HG03354 (cell line): ENCODE data around the gene CMTM4.
"Not testable (repeated sequence)": the region's sequence is repeated elsewhere in the genome, so short reads cannot be mapped to it uniquely, and the experiment has no call there.

Source experiments
- ATAC-seq: cut with Tn5 transposase; IDR thresholded peaks from one replicate; pipeline ENCODE4 v1.9.1; 2021; ENCODE audit warnings: mild to moderate bottlenecking; ENCODE audit not compliant: unreplicated experiment, poor library complexity, severe bottlenecking

The CMTM4 gene

GRCh38 chr16:66677836-66678235, 18.7 kb downstream of the CMTM4 start:
- no peak for ATAC-seq

- ATAC-seq = no peak
Measured at GRCh38 chr16:66677179-66677578, 19.4 kb downstream of the CMTM4 start.

- ATAC-seq = no peak
Measured at GRCh38 chr16:66676599-66676998, 19.9 kb downstream of the CMTM4 start.

- no peak for ATAC-seq
Measured at GRCh38 chr16:66673691-66674090, 22.9 kb downstream of the CMTM4 start.

- no peak for ATAC-seq
Measured at GRCh38 chr16:66670691-66671388, 25.7 kb downstream of the CMTM4 start.

- ATAC-seq = no peak
Measured at GRCh38 chr16:66668777-66669444, 27.6 kb downstream of the CMTM4 start.

- no peak for ATAC-seq
Measured at GRCh38 chr16:66667944-66668343, 28.6 kb downstream of the CMTM4 start.

GRCh38 chr16:66662445-66663194, 33.9 kb downstream of the CMTM4 start:
- ATAC-seq = no peak

GRCh38 chr16:66661671-66662346, 34.7 kb downstream of the CMTM4 start:
- not testable (repeated sequence) for ATAC-seq

- no peak for ATAC-seq
Measured at GRCh38 chr16:66661210-66661560, 35.4 kb downstream of the CMTM4 start.

GRCh38 chr16:66660422-66661209, 35.9 kb downstream of the CMTM4 start:
- ATAC-seq = no peak

- no peak for ATAC-seq
Measured at GRCh38 chr16:66658860-66659190, 37.7 kb downstream of the CMTM4 start.

- no peak for ATAC-seq
Measured at GRCh38 chr16:66658143-66658859, 38.2 kb downstream of the CMTM4 start.

GRCh38 chr16:66656547-66656946, 40.0 kb downstream of the CMTM4 start:
- ATAC-seq = no peak

- ATAC-seq = no peak
Measured at GRCh38 chr16:66653581-66654350, 42.8 kb downstream of the CMTM4 start.

- no peak for ATAC-seq
Measured at GRCh38 chr16:66652661-66653360, 43.7 kb downstream of the CMTM4 start.

- no peak for ATAC-seq
Measured at GRCh38 chr16:66651965-66652364, 44.6 kb downstream of the CMTM4 start.

GRCh38 chr16:66651474-66651765, 45.1 kb downstream of the CMTM4 start:
- ATAC-seq = no peak
